Stimulated activated CD8-positive, alpha-beta memory T cell treated with anti-CD3 and anti-CD28 coated beads, Interleukin-2, amount 100 ng/mL, for 1 hour (primary cell): ENCODE data around the gene VTN.
A peak's percentile ranks its signal among the peaks of the same experiment; 100 is the strongest.

Source experiments
- DNase-seq, 2 donors: peaks; one replicate each; pipeline ENCODE4 v3.0.0-alpha.2; 2020; ENCODE audit warnings: low read depth in 2 of 2

VTN gene, protein sequence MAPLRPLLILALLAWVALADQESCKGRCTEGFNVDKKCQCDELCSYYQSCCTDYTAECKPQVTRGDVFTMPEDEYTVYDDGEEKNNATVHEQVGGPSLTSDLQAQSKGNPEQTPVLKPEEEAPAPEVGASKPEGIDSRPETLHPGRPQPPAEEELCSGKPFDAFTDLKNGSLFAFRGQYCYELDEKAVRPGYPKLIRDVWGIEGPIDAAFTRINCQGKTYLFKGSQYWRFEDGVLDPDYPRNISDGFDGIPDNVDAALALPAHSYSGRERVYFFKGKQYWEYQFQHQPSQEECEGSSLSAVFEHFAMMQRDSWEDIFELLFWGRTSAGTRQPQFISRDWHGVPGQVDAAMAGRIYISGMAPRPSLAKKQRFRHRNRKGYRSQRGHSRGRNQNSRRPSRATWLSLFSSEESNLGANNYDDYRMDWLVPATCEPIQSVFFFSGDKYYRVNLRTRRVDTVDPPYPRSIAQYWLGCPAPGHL

DNA sequence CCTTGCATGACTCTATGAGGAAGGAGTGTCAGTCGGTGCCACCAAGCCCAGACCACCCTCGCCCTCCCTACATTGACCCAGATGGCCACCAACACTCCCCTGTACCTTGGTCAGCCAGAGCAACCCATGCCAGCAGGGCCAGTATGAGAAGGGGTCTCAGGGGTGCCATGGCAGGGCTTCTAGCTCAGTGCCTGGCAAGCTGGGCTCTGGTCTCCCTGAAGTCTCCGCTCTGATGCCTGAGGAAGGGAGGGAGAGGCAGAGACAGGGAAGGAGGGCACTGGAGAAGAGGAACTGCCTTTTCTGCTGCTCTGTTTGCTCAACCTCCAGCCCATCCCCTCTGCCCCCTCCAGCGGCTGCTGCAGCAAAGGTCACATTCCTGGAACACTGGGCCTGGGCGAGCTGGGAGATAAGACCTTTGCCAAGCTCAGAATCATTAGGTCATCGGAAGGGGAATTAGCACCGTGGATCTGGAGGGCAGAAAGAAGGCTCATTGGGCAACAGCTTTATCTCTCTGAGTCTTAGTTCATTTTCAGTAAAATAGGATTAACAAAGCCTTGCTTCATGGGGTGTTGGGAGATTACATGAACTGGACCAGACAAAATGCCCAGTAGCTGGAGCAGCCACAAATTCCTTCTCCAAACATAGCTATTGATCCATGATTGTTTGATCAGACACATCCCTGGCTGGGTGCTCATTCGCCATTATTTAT, at the start of gene VTN:
TSS of gene VTN (minus strand) at position 273 of the 709 bp plus-strand sequence. CDS start at position 169, 104 bp downstream.
- no peak for DNase-seq

DNA sequence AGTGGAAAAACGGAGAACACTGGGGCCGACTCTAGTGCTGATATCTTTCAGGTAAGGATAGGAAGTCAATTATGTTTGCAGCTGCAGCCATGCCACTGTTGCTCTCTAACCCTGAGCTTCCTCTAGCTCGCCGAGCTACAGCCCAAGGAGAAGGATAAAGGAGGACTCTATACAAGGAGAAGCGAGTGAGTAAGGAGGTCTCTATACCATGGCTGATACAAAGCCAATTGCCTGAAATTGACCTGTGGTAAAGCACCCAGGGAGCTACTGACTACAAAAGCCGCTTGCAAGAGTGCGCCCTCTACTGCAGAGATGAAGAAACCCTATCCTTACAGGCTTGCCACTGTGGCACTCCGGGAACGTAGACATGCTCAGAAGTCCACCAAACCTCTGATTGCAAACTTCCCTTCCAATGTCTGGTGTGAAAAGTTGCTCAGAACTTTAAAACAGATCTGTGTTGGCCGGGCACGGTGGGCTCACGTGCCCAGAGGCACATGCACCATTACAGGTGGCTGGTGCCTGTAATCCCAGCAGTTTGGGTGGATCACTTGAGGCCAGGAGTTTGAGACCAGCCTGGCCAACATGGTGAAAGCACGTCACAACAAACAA, 46.7 kb upstream of the VTN start:
- peak; percentile 11 to 21 for DNase-seq

DNA sequence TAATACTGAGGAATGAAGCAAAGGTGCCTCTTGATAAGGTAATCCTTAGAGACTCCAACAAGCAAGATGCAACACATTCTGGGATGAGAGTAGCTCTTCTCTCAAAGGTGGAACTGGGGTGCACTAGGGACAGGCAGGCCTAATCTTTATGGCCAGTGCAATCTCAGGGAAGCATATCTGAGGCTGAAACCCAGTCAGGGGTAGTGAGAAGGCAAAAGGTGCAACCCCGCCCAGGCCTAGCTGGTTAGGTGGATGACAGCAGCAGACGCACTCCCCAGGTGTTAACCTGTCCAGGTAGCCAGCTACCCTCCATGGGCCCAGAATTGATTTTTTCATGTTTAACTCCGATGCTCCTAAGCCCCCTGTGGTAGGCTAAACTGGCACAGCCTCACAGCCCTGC, 45.8 kb upstream of the VTN start:
- no peak for DNase-seq

DNA sequence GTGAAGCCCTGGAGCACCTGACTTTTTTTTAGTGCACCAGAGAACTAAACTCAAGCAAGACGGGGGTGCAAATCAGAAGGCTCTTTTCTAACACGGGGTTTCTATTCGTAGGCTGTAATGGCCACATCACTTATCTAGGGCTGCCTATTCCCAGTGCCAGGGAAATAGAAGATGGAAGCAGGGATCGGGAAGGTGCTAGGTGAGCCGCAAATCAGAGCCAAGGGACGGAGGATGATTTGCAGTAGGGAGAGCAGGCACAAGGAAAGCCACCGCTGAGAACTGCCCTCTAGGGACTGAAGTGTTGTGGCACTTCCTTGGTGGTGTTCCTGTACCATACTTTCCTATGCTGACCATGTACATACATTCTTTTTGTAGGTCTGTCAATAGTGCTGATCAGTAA, 43.7 kb upstream of the VTN start:
- DNase-seq: no peak

DNA sequence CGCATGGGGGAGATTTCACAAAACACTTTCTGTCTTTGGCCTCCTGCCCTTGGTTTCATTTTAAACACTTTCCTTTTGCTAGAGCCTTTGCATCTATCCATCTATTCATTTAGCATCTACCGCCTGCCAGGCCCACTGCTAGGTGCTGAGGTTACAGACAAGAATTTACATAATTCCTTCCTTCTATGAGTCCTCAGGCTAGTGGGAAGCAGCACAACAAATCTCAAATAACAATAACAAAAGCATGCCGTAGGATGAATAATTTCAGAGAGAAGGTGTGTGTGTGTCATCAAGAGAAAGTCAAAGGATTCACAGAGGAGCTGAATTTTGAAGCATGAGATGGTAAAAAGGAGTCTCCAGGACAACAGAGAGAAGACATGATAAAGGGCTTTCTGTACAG, 42.0 kb upstream of the VTN start:
- DNase-seq: no peak

DNA sequence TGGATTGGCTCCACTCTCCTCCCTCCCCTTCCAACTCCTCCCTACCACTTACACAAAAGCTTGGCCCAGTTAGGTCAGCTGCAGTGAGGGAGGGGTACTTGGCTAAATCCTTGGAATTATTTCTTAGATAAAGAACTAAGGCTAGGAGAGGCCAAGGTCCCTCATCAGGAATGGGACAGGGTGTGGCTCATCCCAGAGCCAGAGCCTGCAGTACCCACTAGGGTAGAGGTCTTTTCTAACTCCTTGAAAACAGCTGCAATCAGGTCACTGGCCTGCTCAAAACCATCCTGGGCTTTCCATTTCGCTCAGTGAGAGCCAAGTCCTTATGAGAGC, 37.8 kb upstream of the VTN start:
- DNase-seq: no peak

DNA sequence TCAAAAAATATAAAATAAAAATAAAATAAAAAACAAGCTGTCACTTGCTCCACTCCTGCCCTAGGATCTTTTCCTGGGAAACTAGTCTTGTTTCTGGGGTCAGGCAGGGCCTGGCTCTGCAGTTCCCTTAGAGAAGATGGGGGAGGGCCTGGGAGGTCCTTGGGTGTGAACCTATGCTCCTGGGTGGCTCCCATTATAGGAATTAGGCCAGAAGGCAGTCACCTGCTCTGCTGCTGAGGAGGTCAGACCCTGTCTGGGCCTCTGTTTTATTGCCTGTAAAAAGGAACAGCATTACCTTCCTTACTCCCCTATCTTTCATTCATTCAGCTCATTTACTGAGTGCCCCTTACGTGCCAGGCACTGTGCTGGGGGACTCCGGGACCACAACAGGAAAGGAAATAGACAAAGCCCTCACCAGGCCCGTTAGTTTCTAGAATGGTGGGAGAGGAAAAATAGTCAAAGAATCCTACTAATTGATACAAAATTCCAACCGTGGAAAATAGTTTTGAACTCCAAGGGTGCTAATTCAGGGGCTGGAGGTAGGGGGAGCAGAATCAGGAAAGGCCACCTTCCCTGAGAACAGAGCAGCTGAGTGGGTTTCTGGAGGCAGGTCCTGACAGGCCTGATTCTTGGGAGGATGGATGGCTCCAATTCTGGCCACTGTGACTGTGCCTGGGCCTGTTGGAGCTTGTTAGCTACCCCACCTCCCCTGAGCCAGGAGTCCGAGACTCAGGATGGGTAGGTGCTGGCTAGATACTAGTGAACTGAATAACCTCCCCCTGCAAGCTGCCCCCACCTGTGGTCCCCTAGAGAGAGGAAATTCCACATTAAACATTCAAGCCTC, 37.2 kb upstream of the VTN start:
- DNase-seq: no peak

DNA sequence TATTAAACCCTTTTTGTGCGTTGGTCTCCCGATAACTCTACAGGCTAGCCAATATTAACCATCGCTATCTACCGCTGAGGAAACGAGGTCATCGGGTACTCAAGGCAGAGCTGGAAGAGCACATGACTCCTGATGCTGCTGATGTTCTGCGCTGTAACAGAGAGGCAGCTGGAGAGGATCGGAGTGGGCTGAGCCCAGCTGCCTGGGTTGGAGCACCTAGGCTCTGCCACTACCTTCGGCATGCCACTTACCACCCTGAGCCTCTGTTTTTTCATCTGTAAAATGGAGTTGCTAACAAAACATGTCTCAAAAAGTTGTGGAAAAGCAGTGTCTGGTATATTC, 36.3 kb upstream of the VTN start:
- DNase-seq: no peak

DNA sequence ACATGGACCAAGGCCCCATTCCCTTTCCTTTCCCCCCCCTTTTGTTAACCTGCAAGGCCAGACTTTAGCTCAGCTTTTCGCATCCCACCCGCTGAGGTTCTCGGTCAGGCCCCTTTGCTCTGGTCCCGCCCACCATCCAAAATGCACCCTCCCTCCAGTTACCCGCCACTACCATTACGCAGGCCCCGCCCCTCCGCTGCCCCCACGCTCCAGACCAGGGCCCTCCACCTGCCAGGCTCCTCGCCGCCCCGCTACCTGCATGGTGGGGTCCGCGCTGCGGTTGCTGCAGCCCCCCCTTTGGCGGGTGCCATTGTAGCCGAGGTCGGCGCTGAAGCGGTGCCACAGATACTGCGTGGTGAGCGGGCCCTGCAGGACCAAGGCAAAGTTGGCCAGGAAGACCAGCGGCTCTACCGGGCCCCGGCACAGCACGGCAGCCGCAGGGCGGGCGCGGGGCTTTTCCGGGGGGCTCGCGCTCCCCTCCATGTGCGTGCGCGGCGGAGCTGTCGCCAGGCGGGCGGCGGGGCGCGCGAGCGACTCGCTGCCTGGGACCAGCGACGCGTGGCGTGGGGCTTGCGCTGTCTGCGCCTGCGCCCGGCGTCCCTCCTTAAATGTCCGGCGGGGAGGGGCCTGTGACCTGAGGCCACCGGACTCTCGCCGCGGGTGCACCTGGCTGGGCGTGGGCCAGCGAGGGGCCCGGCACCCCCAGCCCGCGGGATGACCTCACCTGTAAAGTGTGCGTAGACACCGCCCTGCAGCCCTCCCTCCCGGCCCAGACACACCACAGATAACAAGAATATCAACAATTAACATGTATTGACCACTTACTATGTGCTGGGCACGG, 35.7 kb upstream of the VTN start, which contains the start of gene SLC46A1:
TSS of gene SLC46A1 (minus strand) at position 581 of the 841 bp plus-strand sequence. CDS start at position 483, 98 bp downstream.
- DNase-seq: peak in 1 of 2 donors; percentile 19

DNA sequence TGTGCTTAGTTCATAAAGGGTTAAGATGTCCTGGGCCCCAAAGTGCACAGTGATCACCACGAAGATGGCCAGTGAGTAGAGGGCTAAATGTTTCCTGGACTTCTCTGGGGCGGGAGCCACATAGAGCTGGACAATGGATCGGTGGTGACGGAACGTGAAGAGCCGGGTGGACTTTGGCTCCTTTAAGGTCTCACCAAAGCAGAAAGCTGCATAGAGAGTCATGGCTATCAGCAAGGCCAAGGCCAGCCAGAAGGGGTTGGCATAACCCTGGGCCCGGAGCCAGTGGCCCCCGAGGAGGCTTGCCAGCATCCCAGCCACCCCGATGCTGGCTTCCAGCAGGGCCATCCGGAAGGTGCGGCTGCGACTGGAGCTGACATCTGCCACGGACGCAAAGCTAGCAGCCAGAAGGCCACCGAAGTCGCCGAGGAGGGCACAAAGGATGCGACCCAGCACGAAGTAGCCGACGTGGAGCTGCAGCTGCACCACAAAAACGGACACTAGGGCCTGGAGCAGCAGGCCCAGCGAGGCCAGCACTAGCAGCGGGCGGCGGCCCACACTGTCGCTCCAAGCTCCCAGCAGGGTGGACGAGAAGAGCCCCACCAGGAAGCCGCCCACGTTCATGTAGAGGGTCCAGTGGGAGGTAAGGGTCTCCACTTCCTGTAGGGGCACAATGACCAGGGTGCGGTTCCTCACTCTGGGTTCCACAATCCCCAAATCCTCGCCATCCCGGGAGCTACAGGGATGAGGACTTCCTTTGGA, 34.9 kb upstream of the VTN start:
- DNase-seq: no peak

DNA sequence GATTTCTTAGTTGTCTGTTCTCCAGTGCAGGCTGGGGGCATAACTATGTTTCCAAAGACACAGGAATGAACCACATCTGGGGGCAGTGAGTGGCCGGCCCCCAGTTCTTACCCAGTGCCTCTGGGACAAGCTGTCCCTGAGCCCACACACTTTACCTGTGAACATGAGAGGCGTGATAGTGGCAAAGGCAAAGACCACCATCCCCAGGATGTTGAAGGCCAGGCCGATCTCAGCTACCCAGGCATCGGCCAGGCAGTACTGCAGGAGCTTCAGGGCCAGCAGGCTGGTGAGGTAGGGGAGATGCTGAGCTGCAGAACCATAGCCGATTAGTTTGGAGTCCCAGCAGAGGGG, 34.3 kb upstream of the VTN start:
- no peak for DNase-seq

DNA sequence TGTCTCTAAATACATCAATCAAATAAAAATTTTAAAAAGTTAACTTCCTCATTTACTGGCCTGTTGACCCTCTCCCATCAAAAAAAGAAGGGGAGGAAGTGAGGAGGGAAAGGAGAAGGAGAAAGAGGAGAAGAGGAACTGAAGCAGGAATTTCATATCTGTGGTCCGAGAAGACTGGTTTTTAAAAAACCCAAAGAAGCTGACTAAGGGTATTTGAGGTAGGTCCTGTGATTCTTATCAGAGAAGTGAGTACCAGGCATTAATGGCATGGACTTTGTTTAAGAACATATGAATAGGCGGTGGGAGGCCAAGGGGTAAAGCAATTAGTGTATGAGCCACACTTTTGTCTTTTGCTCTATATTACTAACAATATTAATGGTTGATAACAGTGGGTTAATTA, 33.9 kb upstream of the VTN start:
- DNase-seq: no peak

DNA sequence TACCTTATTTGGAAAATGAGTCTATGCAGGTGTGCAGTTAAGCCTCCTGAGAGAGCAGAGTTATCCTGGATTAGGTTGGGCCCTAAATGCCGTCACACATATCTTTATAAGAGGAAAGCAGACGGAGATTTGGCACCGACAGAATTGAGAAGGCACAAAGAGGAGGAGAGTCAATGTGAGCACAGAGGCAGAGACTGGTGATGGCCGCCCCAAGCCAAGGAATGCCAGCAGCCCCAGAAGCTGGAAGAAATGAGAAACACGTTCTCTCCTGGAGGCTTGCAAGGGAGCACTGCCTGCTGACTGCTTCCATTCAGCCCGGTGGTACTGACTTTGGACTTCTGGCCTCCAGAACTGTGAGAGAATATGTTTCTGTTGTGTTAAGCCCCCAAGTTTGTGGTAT, 32.7 kb upstream of the VTN start:
- no peak for DNase-seq

DNA sequence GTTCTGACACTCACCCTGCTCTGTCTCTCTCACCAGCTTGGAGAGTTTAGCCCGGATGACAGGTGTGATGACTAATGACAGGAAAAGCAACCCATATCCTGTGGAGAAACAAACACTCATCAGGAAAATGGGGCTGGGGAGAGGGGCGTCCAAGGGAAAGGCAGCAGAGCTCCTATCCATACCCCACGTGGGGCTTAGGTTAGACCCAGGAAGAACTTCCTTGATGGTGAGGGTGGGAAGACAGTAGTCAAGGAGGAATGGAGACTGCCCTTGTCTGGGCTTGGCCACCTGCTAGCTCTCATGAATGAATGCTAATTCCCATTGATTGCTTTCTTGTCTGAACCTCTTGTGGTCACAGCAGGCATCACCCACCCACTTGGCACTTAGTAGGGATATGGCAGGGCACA, 32.1 kb upstream of the VTN start:
- no peak for DNase-seq

DNA sequence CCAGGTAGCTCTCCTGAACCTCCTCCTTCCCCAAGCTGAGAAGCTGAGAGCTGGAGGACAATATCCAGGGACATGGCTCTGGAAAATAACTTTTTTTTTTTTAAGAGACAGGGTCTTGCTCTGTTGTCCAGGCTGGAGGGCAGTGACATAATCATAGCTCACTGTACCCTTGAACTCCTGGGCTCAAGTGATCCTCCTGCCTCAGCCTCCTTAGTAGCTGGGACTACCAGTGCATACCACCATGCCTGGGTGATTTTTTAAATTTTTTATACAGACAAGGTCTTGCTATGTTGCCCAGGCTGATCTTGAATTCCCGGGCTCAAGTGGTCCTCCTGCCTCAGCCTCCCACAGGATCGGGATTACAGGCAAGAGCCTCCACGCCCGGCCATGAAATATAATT, 29.7 kb upstream of the VTN start:
- no peak for DNase-seq

DNA sequence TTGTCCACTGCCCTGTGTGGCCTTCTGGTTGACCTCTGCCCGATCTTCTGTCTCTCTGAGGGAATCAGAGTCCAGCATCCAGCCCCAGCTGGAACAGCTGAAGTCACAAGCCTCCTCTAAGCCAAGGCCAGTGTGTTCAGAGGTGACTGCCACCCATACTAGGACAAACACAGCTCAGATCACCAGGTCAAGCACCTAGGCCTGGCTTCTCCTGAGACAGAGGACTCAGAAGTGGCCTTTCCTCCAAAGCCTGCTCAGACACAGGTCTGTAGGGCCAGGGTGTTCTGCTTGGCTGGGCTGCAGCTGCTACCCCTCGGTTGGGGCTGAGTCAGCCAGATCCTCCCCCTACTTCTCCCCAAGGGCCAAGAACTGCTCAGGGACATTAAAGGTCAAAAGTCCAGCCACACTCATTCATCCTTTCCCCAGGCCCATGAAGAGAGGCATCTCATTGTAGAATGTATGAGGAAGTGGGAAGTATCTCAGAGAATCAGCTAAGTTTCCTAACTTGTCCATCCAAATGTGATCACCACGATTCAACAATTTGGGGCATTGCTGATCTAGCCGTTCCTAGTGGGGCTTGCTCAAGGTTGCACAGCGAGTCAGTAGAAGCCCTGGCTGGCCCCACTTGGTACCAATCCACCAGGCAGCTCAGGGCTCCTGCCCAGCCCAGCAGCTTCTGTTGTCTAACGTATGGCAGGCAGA, 28.3 kb upstream of the VTN start:
- no peak for DNase-seq

DNA sequence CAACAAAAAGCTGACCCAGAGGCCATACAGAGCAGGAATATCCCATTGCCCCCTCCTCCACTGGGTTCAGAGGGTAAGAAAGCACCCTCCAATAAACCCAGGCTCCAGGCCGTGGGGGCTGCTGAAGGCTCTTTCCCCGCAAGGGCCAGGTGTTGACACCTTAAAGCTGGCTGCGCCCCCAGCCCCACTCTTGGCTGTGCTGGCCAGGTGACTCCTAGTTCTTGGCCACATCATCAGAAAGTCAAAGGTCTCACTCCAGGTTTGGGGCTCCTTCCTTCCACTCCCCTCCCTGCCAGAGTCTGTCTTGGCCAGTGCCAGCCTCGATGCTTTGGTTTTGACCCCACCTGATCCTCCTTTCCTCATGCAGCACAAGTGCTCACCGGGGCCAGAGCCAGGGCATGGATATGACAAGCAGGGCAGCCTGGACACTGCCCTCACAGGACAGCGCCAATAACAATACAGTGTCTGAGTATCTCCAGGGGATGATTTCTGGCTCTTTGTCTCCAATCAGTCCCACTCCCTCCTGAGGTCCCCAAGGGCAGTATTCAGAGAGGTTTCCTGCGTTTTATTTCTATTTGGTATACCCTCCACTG, 27.7 kb upstream of the VTN start:
- no peak for DNase-seq

DNA sequence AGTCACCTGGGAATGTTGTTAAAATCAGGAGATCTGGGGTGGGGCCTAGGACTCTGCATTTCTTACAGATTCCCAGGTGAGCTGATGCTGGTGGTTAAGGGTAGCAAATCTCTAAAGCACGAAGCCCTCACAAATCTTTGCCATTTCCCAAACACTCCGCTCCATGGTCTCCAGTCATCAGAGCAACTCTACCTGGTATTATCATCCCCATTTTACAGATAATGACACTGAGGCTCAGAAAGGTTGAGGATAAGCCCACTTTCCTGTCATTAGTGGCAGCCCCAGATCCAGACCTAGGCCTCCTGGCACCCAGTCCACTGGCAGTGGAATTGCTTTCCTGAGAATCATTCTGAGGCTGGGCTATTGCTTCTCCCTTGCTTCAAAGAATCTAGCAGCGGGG, 27.2 kb upstream of the VTN start:
- DNase-seq: no peak

DNA sequence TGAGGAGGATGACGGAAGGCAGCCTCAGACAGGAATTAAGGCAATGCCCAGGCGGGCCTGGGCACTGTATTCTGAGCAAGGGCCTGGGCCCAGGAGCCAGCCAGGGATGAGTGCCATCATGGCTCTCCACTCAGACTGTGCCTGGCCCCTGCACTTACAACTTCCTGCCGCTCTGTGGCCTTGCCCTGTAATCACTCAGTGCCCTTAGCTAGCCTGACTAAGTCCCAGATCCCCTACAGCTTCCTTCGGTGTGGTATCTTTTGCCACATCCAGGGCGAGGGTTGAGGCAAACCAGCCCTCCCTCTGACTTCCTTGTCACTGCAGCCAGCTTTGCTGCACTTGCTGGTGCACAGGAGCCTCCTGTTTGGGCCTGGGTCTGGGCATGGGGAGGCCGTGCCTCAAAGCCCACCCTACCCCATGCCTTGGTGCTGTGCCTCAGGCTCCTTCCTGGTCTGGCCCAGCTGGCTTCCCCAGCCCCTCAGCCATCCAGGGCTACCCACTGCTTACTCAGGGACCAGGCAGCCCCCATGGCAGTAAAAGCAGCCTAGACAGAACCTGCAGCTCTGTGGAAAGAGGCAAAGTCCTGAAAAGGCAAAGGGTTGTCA, 26.6 kb upstream of the VTN start:
- no peak for DNase-seq
